A549 (cell line): Measurements from ENCODE around the gene LARGE1.

ENCODE experiments used
- CTCF ChIP-seq: fragments of >200 bp; sonication (Bioruptor Twin); formaldehyde crosslinking; IDR thresholded peaks from 3 replicates; pipeline ENCODE4 v1.5.1; 2016
- FOSL2 ChIP-seq, 2 experiments: fragments of 450-650 bp in 1 of 2; fragments of >200 bp in 1 of 2; sonication (Bioruptor Twin) in 1 of 2; formaldehyde crosslinking; IDR thresholded peaks; 2 replicates each; pipeline versions ENCODE4 v1.5.0 to v1.6.1; 2016 to 2020; ENCODE audit warnings: mild to moderate bottlenecking in 1 of 2, moderate library complexity in 1 of 2
- POLR2A ChIP-seq: IDR thresholded peaks from 2 replicates; pipeline ENCODE4 v1.6.1; 2012; ENCODE audit warnings: mild to moderate bottlenecking, low read length

GRCh38 chr22:33850193-33850592 lies 70.1 kb downstream of the LARGE1 start:
- no peak for TF ChIP-seq FOSL2 (IDR thresholded peaks at IDR 0.05)
- TF ChIP-seq FOSL2 (CRISPR knock-in tag; IDR thresholded peaks at IDR 0.05) = no peak
- no peak for TF ChIP-seq POLR2A
- no peak for TF ChIP-seq CTCF
